ENCODE measurements around the gene STAC2.

GRCh38 chr17:39199820-39200069 is 26.0 kb downstream of the STAC2 start:
- TF ChIP-seq, protein P1, sequence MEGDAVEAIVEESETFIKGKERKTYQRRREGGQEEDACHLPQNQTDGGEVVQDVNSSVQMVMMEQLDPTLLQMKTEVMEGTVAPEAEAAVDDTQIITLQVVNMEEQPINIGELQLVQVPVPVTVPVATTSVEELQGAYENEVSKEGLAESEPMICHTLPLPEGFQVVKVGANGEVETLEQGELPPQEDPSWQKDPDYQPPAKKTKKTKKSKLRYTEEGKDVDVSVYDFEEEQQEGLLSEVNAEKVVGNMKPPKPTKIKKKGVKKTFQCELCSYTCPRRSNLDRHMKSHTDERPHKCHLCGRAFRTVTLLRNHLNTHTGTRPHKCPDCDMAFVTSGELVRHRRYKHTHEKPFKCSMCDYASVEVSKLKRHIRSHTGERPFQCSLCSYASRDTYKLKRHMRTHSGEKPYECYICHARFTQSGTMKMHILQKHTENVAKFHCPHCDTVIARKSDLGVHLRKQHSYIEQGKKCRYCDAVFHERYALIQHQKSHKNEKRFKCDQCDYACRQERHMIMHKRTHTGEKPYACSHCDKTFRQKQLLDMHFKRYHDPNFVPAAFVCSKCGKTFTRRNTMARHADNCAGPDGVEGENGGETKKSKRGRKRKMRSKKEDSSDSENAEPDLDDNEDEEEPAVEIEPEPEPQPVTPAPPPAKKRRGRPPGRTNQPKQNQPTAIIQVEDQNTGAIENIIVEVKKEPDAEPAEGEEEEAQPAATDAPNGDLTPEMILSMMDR (IDR thresholded peaks at IDR 0.05; ENCODE audit: insufficient read depth, low read length, poor library complexity, severe bottlenecking) = no peak
- no peak for TF ChIP-seq EZH2phosphoT487 (conservative IDR thresholded peaks at IDR 0.05; ENCODE audit: low read length)
